PC-9 (cell line): ENCODE data around the gene AOPEP. TPM values are rescaled to one million over a fixed set of nuclear protein-coding genes. Genes with fewer than 3 reads are reported as not detected.
"Not testable (repeated sequence)": the region's sequence is repeated elsewhere in the genome, so short reads cannot be mapped to it uniquely, and the experiment has no call there.

Source experiments
- BruUV-seq: library from RNA; stranded (reverse); fragments of 400-500 nt; replicated peaks from 2 replicates; lab custom pipeline; 2021; lab: Mats Ljungman, UMichigan
- CTCF ChIA-PET: fragments of 300-600 bp; sonication (Branson Sonifier 250); formaldehyde crosslinking; loops from one replicate; lab custom pipeline; 2022; ENCODE audit warnings: antibody characterized with exemption; lab: Charles Lee
- POLR2A ChIA-PET: fragments of 300-600 bp; sonication (Branson Sonifier 250); formaldehyde crosslinking; loops from one replicate; lab custom pipeline; 2022; ENCODE audit warnings: antibody characterized with exemption; ENCODE audit not compliant: unreplicated experiment; lab: Charles Lee
- DNase-seq, 2 experiments: peaks; one replicate each; pipeline versions ENCODE4 v3.0.0 to v3.0.0-alpha.2; 2015 to 2022; ENCODE audit warnings: mixed read lengths in 1 of 2
- H2AFZ ChIP-seq: fragments of 200-600 bp; sonication (generic); 2 replicates; pipeline ENCODE4 v1.8.1; 2017; ENCODE audit warnings: antibody characterized with exemption
- H3F3A ChIP-seq: fragments of 200-600 bp; sonication (generic); 2 replicates; pipeline ENCODE4 v1.8.1; 2017; ENCODE audit warnings: antibody characterized with exemption, mild to moderate bottlenecking, low read depth; ENCODE audit not compliant: insufficient read depth
- H3K27ac ChIP-seq: fragments of 200-600 bp; sonication (generic); 2 replicates; pipeline ENCODE4 v1.6.1; 2016; ENCODE audit warnings: mixed run types
- H3K27me3 ChIP-seq: fragments of 200-600 bp; sonication (generic); 2 replicates; pipeline ENCODE4 v1.6.1; 2016; ENCODE audit warnings: low read depth, mixed run types; ENCODE audit not compliant: insufficient read depth
- H3K36me3 ChIP-seq: fragments of 200-600 bp; sonication (generic); 2 replicates; pipeline ENCODE4 v1.6.1; 2016; ENCODE audit warnings: low read depth, mixed run types
- H3K4me1 ChIP-seq: fragments of 200-600 bp; sonication (generic); replicated peaks from 2 replicates; pipeline ENCODE4 v1.6.1; 2016; ENCODE audit warnings: mixed run types; ENCODE audit not compliant: insufficient read depth
- H3K4me2 ChIP-seq: fragments of 200-600 bp; sonication (generic); 2 replicates; pipeline ENCODE4 v1.6.1; 2017; ENCODE audit warnings: mixed run types
- H3K4me3 ChIP-seq: fragments of 200-600 bp; sonication (generic); 2 replicates; pipeline ENCODE4 v1.6.1; 2016; ENCODE audit warnings: mixed run types
- H3K79me2 ChIP-seq: fragments of 200-600 bp; sonication (generic); 2 replicates; pipeline ENCODE4 v1.6.1; 2017; ENCODE audit warnings: low read depth, mixed run types
- H3K9me2 ChIP-seq: fragments of 200-600 bp; sonication (generic); 2 replicates; pipeline ENCODE4 v1.8.1; 2017; ENCODE audit warnings: mild to moderate bottlenecking; ENCODE audit not compliant: insufficient read depth
- H3K9me3 ChIP-seq: fragments of 200-600 bp; sonication (generic); 2 replicates; pipeline ENCODE4 v1.8.1; 2016; ENCODE audit warnings: low read depth; ENCODE audit not compliant: insufficient read depth
- H4K20me1 ChIP-seq: fragments of 200-600 bp; sonication (generic); 2 replicates; pipeline ENCODE4 v1.8.1; 2017; ENCODE audit not compliant: insufficient read depth
- EZH2 ChIP-seq: fragments of 200-600 bp; sonication (generic); IDR thresholded peaks from 2 replicates; pipeline ENCODE4 v1.8.0; 2017; ENCODE audit warnings: antibody characterized with exemption, low read depth
- intact Hi-C: fragments of 100-400 bp; cut with micrococcal nuclease; formaldehyde crosslinking; loops from one replicate; pipeline ENCODE4 v1.10.0; 2022; ENCODE audit not compliant: unreplicated experiment
- total RNA-seq: library from RNA; stranded (reverse); gene quantifications from 2 replicates; pipeline ENCODE4 v1.2.3, GENCODE V29; 2021
- TF ChIP-seq, protein P1 (sequence below): fragments of 200-600 bp; sonication (generic); conservative IDR thresholded peaks from 2 replicates; pipeline ENCODE4 v1.6.1; 2017; ENCODE audit warnings: mixed run types, antibody characterized with exemption, mild to moderate bottlenecking, moderate library complexity

The AOPEP gene
- total RNA-seq, 1 experiment from 2014 or later: 90.0 TPM

DNA sequence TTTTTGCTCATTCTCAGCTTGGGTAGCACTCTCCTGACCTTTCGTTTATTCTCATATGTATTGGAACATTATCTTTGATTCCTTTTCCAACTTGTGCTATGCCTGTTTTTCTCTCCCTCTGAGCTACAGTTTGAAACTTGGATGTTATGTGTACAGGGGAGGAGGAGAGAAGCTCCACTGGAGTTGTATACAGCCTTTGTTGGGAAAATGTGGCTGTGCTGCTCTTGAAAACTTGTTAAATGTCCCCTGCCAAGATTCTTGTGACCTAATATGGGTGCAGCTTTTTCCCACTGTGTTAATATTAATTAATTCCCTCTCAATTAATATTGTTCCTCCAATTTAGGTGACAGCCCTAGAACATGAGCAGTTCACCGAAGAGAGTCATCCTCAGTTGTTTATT lies 235.4 kb downstream of the AOPEP start:
- Histone ChIP-seq H3K27me3 (no peaks in the 10 kb centered on the region), H4K20me1 (no peaks in the 10 kb centered on the region), H2AFZ (no peak overlapping the region), H3K79me2 (no peaks in the 10 kb centered on the region), H3K4me1 (no peaks in the 10 kb centered on the region), H3K9me3 (no peaks in the 10 kb centered on the region), H3K4me3 (no peak overlapping the region), H3K9me2 (no peaks in the 10 kb centered on the region), H3K4me2 (no peak overlapping the region), H3K36me3 (peaks cover 6% of the 10 kb centered on the region; the same call in 1 of the 2 replicates), H3K27ac (no peak overlapping the region), H3F3A (0 out of 2 replicates have a peak, but pooled peaks cover 4% of the 10 kb centered on the region)
- no peak for TF ChIP-seq EZH2
- TF ChIP-seq, protein P1, sequence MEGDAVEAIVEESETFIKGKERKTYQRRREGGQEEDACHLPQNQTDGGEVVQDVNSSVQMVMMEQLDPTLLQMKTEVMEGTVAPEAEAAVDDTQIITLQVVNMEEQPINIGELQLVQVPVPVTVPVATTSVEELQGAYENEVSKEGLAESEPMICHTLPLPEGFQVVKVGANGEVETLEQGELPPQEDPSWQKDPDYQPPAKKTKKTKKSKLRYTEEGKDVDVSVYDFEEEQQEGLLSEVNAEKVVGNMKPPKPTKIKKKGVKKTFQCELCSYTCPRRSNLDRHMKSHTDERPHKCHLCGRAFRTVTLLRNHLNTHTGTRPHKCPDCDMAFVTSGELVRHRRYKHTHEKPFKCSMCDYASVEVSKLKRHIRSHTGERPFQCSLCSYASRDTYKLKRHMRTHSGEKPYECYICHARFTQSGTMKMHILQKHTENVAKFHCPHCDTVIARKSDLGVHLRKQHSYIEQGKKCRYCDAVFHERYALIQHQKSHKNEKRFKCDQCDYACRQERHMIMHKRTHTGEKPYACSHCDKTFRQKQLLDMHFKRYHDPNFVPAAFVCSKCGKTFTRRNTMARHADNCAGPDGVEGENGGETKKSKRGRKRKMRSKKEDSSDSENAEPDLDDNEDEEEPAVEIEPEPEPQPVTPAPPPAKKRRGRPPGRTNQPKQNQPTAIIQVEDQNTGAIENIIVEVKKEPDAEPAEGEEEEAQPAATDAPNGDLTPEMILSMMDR: no peak
- ChIA-PET CTCF (no interaction called here), POLR2A (no interaction called here)
- intact Hi-C loops: no loop called here
- no TSS peak for BruUV-seq
- no peak for DNase-seq

DNA sequence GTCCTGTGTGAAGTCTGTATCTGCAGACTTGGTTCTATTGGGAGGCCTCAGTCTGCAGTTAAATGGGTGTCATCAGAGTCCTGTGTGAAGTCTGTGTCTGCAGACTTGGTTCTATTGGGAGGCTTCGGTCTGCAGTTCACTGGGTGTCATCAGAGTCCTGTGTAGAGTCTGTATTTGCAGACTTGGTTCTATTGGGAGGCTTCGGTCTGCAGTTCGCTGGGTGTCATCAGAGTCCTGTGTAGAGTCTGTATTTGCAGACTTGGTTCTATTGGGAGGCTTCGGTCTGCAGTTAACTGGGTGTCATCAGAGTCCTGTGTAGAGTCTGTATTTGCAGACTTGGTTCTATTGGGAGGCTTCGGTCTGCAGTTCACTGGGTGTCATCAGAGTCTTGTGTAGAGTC lies 239.1 kb downstream of the AOPEP start:
- BruUV-seq, H3K4me2 ChIP-seq, H3K36me3 ChIP-seq, H3K4me1 ChIP-seq, H3K9me2 ChIP-seq, H2AFZ ChIP-seq, CTCF ChIA-PET, intact Hi-C loops, H3K27ac ChIP-seq, H3K9me3 ChIP-seq, H3K4me3 ChIP-seq, POLR2A ChIA-PET, H3F3A ChIP-seq, DNase-seq, H3K79me2 ChIP-seq, H3K27me3 ChIP-seq, H4K20me1 ChIP-seq: not testable (repeated sequence)

DNA sequence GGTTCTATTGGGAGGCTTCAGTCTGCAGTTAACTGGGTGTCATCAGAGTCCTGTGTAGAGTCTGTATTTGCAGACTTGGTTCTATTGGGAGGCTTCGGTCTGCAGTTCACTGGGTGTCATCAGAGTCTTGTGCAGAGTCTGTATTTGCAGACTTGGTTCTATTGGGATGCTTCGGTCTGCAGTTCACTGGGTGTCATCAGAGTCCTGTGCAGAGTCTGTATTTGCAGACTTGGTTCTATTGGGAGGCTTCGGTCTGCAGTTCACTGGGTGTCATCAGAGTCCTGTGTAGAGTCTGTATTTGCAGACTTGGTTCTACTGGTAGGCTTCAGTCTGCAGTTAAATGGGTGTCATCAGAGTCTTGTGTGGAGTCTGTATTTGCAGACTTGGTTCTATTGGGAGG lies 239.5 kb downstream of the AOPEP start:
- intact Hi-C loops, POLR2A ChIA-PET: not testable (repeated sequence)

DNA sequence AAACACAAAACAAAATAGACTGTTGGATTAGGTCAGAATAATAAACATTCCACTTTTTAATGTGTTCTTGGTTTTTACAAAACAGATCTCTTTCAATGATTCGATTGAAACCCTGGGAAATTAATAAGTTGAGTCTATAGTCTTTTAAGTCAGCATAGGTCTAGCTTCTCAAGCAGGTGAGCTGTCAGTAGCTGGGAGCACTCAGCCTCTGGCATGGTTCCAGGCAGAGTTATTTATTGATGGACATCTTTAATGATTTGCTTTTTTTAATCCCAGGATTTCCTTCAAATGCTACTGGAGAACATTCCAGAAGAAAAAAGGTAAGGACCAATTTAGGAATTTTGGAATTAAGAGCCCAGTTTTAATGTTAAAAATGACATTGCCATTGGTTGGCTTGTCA lies 241.0 kb downstream of the AOPEP start:
- Histone ChIP-seq H3K4me2 (no peak overlapping the region), H3K79me2 (no peaks in the 10 kb centered on the region), H3K4me3 (no peak overlapping the region), H3K9me2 (no peaks in the 10 kb centered on the region), H3K4me1 (no peaks in the 10 kb centered on the region), H3K9me3 (no peaks in the 10 kb centered on the region), H3K27me3 (no peaks in the 10 kb centered on the region), H3F3A (peaks cover 5% of the 10 kb centered on the region; the same call in 1 of the 2 replicates), H3K36me3 (no peaks in the 10 kb centered on the region), H2AFZ (no peak overlapping the region), H3K27ac (no peak overlapping the region), H4K20me1 (no peaks in the 10 kb centered on the region)
- TF ChIP-seq, protein P1: no peak
- intact Hi-C loops: no loop called here
- no peak for DNase-seq
- no TSS peak for BruUV-seq
- ChIA-PET CTCF (no interaction called here), POLR2A (no interaction called here)

More for the DNA sequence above, 239.5 kb downstream of the AOPEP start:
- H3K79me2 ChIP-seq, H3K4me1 ChIP-seq, H4K20me1 ChIP-seq, CTCF ChIA-PET, DNase-seq, BruUV-seq, H3K9me3 ChIP-seq, H3K27me3 ChIP-seq, H3K27ac ChIP-seq, H2AFZ ChIP-seq, H3F3A ChIP-seq, H3K36me3 ChIP-seq, H3K4me3 ChIP-seq, H3K9me2 ChIP-seq, H3K4me2 ChIP-seq: not testable (repeated sequence)
